Neural cell (in vitro differentiated cells): ENCODE data around the gene TTN. TPM values are rescaled to one million over a fixed set of nuclear protein-coding genes. Genes with fewer than 3 reads are reported as not detected.

ENCODE experiments used
- H2AFZ ChIP-seq: fragments of 200-600, 300-800 bp; sonication (generic), shearing (Covaris generic); 2 replicates; pipeline ENCODE4 v1.6.0; 2014; ENCODE audit warnings: low read depth, mild to moderate bottlenecking, antibody characterized with exemption, low read length, moderate library complexity
- H3F3A ChIP-seq: fragments of 200-600 bp; shearing (Covaris generic); 2 replicates; pipeline ENCODE4 v1.6.1; 2016; ENCODE audit warnings: mild to moderate bottlenecking, moderate library complexity, mixed read lengths, antibody characterized with exemption, low read length; ENCODE audit not compliant: insufficient read depth, poor library complexity, severe bottlenecking
- H3K27ac ChIP-seq: fragments of 200-600, 300-800 bp; sonication (generic), shearing (Covaris generic); 2 replicates; pipeline ENCODE4 v1.5.1; 2014; ENCODE audit warnings: mild to moderate bottlenecking, low read length, moderate library complexity
- H3K27me3 ChIP-seq: fragments of 300-800, 200-600 bp; sonication (generic), shearing (Covaris generic); 2 replicates; pipeline ENCODE4 v1.6.0; 2014; ENCODE audit warnings: mild to moderate bottlenecking, low read depth, low read length, moderate library complexity; ENCODE audit not compliant: insufficient read depth
- H3K36me3 ChIP-seq: fragments of 300-800, 200-600 bp; sonication (generic), shearing (Covaris generic); 2 replicates; pipeline ENCODE4 v1.5.1; 2014; ENCODE audit warnings: mild to moderate bottlenecking, antibody characterized with exemption, low read length, moderate library complexity; ENCODE audit not compliant: insufficient read depth
- H3K4me2 ChIP-seq: fragments of 300-800, 200-600 bp; sonication (generic), shearing (Covaris generic); 2 replicates; pipeline ENCODE4 v1.6.0; 2014; ENCODE audit warnings: mild to moderate bottlenecking, low read length
- H3K4me3 ChIP-seq: fragments of 300-800, 200-600 bp; sonication (generic), shearing (Covaris generic); 2 replicates; pipeline ENCODE4 v1.5.1; 2014; ENCODE audit warnings: mild to moderate bottlenecking, low read length, moderate library complexity
- H3K79me2 ChIP-seq: fragments of 200-600 bp; shearing (Covaris generic); replicated peaks from 2 replicates; pipeline ENCODE4 v1.6.0; 2014; ENCODE audit warnings: mild to moderate bottlenecking, low read length, moderate library complexity; ENCODE audit not compliant: insufficient read depth
- H3K9ac ChIP-seq: fragments of 300-800, 200-600 bp; sonication (generic), shearing (Covaris generic); 2 replicates; pipeline ENCODE4 v1.6.1; 2016; ENCODE audit warnings: mild to moderate bottlenecking, low read length, mixed read lengths
- H3K9me2 ChIP-seq: fragments of 200-600 bp; shearing (Covaris generic); 2 replicates; pipeline ENCODE4 v1.6.1; 2016; ENCODE audit warnings: mild to moderate bottlenecking, low read length, mixed read lengths; ENCODE audit not compliant: insufficient read depth
- H3K9me3 ChIP-seq: fragments of 200-600, 300-800 bp; sonication (generic), shearing (Covaris generic); 2 replicates; pipeline ENCODE4 v1.6.1; 2016; ENCODE audit warnings: mild to moderate bottlenecking, mixed run types, low read length, moderate library complexity, mixed read lengths
- H4K20me1 ChIP-seq: fragments of 200-600 bp; shearing (Covaris generic); 2 replicates; pipeline ENCODE4 v1.6.1; 2016; ENCODE audit warnings: mild to moderate bottlenecking, mixed run types; ENCODE audit not compliant: insufficient read depth
- EP300 ChIP-seq: fragments of 450-650 bp; conservative IDR thresholded peaks from 2 replicates; pipeline ENCODE4 v1.6.1; 2014; ENCODE audit warnings: antibody characterized with exemption, mild to moderate bottlenecking, moderate library complexity; ENCODE audit not compliant: poor library complexity, severe bottlenecking
- EZH2 ChIP-seq: fragments of 200-600, 300-800 bp; shearing (Covaris generic), sonication (generic); IDR thresholded peaks from 2 replicates; pipeline ENCODE4 v1.6.1; 2014; ENCODE audit warnings: antibody characterized with exemption, low read length, borderline replicate concordance, mild to moderate bottlenecking; ENCODE audit not compliant: insufficient read depth, poor library complexity, severe bottlenecking
- MXI1 ChIP-seq: fragments of 450-650 bp; conservative IDR thresholded peaks from 2 replicates; pipeline ENCODE4 v1.6.1; 2014; ENCODE audit warnings: antibody characterized with exemption, mild to moderate bottlenecking; ENCODE audit not compliant: poor library complexity, severe bottlenecking
- POLR2AphosphoS5 ChIP-seq: IDR thresholded peaks from 2 replicates; pipeline ENCODE4 v1.6.1; 2012
- RAD21 ChIP-seq: fragments of 450-650 bp; conservative IDR thresholded peaks from 2 replicates; pipeline ENCODE4 v1.6.1; 2014; ENCODE audit warnings: antibody characterized with exemption, mild to moderate bottlenecking, moderate library complexity
- SMC3 ChIP-seq: fragments of 450-650 bp; conservative IDR thresholded peaks from 2 replicates; pipeline ENCODE4 v1.6.1; 2014; ENCODE audit warnings: antibody characterized with exemption, mild to moderate bottlenecking, moderate library complexity; ENCODE audit not compliant: poor library complexity
- TAF1 ChIP-seq: IDR thresholded peaks from 2 replicates; pipeline ENCODE4 v1.6.1; 2012; ENCODE audit warnings: low read depth
- polyA plus RNA-seq: library from polyadenylated mRNA; depleted of rRNA; stranded (reverse); fragments of >200 nt; gene quantifications from 2 replicates; pipeline ENCODE4 v1.2.3, GENCODE V29; 2014
- TF ChIP-seq, protein P1 (sequence below): IDR thresholded peaks from 2 replicates; pipeline ENCODE4 v1.6.1; 2012; ENCODE audit warnings: borderline replicate concordance
- TF ChIP-seq, protein P2 (sequence below): fragments of 450-650 bp; IDR thresholded peaks from 2 replicates; pipeline ENCODE4 v1.5.1; 2014; ENCODE audit warnings: antibody characterized with exemption, mild to moderate bottlenecking, moderate library complexity; ENCODE audit not compliant: poor library complexity, severe bottlenecking

TTN gene
- polyA plus RNA-seq, 1 donor from 2014 or later: 0.10 TPM

DNA sequence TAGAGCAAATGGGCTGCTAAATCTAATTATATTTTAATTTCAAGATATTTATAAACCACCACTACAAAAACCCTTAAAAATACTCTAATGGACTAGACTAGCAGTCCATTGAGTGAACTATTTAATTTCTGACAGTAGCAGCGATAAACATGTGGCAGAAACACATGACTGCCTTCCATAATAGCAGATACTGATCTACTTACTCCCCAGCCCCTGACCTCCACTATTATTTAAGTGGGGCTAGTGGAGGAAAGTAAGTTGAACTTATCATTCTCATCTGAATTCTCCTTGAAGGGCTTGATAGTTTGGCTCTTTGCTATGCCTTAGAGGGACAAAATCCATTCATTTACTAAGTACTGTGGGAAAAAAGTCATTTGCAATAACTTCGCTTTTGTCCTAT is 90.8 kb downstream of the TTN start (continued):
- TF ChIP-seq, protein P1, sequence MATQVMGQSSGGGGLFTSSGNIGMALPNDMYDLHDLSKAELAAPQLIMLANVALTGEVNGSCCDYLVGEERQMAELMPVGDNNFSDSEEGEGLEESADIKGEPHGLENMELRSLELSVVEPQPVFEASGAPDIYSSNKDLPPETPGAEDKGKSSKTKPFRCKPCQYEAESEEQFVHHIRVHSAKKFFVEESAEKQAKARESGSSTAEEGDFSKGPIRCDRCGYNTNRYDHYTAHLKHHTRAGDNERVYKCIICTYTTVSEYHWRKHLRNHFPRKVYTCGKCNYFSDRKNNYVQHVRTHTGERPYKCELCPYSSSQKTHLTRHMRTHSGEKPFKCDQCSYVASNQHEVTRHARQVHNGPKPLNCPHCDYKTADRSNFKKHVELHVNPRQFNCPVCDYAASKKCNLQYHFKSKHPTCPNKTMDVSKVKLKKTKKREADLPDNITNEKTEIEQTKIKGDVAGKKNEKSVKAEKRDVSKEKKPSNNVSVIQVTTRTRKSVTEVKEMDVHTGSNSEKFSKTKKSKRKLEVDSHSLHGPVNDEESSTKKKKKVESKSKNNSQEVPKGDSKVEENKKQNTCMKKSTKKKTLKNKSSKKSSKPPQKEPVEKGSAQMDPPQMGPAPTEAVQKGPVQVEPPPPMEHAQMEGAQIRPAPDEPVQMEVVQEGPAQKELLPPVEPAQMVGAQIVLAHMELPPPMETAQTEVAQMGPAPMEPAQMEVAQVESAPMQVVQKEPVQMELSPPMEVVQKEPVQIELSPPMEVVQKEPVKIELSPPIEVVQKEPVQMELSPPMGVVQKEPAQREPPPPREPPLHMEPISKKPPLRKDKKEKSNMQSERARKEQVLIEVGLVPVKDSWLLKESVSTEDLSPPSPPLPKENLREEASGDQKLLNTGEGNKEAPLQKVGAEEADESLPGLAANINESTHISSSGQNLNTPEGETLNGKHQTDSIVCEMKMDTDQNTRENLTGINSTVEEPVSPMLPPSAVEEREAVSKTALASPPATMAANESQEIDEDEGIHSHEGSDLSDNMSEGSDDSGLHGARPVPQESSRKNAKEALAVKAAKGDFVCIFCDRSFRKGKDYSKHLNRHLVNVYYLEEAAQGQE: no peak

DNA sequence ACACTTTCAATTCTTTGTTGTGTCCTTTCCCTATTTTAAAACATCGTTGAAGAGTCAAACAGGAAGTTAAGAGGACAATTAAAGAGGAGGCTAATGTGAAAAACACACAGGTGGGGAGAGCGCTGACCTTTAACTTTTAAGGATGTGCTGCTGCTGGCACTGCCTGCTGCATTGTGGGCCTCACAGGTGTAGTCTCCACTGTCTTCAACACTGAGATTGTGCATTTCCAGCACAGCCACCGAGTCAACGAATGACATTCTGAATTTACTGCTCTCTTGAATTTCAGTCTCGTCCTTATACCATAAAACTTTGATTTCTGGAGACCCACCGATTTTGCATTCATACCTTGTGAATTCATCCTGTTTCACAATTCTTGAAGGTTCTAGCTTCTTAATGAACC is 91.9 kb downstream of the TTN start:
- H4K20me1 ChIP-seq: no peaks in the 10 kb centered on the region
- no peak for TF ChIP-seq SMC3
- no peak for TF ChIP-seq POLR2AphosphoS5
- no peak for TF ChIP-seq TAF1
- TF ChIP-seq RAD21: no peak
- TF ChIP-seq, protein P2, sequence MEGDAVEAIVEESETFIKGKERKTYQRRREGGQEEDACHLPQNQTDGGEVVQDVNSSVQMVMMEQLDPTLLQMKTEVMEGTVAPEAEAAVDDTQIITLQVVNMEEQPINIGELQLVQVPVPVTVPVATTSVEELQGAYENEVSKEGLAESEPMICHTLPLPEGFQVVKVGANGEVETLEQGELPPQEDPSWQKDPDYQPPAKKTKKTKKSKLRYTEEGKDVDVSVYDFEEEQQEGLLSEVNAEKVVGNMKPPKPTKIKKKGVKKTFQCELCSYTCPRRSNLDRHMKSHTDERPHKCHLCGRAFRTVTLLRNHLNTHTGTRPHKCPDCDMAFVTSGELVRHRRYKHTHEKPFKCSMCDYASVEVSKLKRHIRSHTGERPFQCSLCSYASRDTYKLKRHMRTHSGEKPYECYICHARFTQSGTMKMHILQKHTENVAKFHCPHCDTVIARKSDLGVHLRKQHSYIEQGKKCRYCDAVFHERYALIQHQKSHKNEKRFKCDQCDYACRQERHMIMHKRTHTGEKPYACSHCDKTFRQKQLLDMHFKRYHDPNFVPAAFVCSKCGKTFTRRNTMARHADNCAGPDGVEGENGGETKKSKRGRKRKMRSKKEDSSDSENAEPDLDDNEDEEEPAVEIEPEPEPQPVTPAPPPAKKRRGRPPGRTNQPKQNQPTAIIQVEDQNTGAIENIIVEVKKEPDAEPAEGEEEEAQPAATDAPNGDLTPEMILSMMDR: no peak
- TF ChIP-seq EZH2: no peak
- no peak for TF ChIP-seq MXI1
- TF ChIP-seq, protein P1: no peak
- TF ChIP-seq EP300: no peak
- no peaks in the 10 kb centered on the region for H3K79me2 ChIP-seq
- H3K27ac ChIP-seq: no peak overlapping the region
- H2AFZ ChIP-seq: no peak overlapping the region
- H3K27me3 ChIP-seq: no peaks in the 10 kb centered on the region
- H3K9me3 ChIP-seq: no peaks in the 10 kb centered on the region
- H3K36me3 ChIP-seq: no peaks in the 10 kb centered on the region
- no peaks in the 10 kb centered on the region for H3F3A ChIP-seq
- no peak overlapping the region for H3K4me3 ChIP-seq
- no peak overlapping the region for H3K9ac ChIP-seq
- no peak overlapping the region for H3K4me2 ChIP-seq
- no peaks in the 10 kb centered on the region for H3K9me2 ChIP-seq
